Measurements from ENCODE around the gene FMNL2. TPM values are rescaled to one million over a fixed set of nuclear protein-coding genes. Genes with fewer than 3 reads are reported as not detected.

Gene FMNL2
- polyA plus RNA-seq, 3 donors = 0.28 to 3.2 (median 0.71) TPM

- H3K9me3 ChIP-seq (replicated peaks in 1 of 2; ENCODE audit: control insufficient read depth in 1 of 2, insufficient read depth in 1 of 2, low read length in 2 of 2) = no peaks in the 10 kb centered on the region
- 100% methylated on average over 2 of the region's 3 CpGs for WGBS (ENCODE audit: insufficient coverage)
These were observed 121.3 kb downstream of the FMNL2 start for GRCh38 chr2:152456262-152456661.

GRCh38 chr2:152458441-152458940 is 123.5 kb downstream of the FMNL2 start:
- Histone ChIP-seq H3K4me2 (replicated peaks; ENCODE audit: extremely low read depth, low read length, poor library complexity, severe bottlenecking) (no peak overlapping the region), H3K27ac (ENCODE audit: low read depth in 1 of 2, low read length in 2 of 2) (no peak overlapping the region), H2AFZ (ENCODE audit: insufficient read depth, low read depth, low read length, poor library complexity, severe bottlenecking) (no peak overlapping the region), H3K9me3 (replicated peaks in 1 of 2; ENCODE audit: control insufficient read depth in 1 of 2, insufficient read depth in 1 of 2, low read length in 2 of 2) (no peaks in the 10 kb centered on the region), H3K4me3 (replicated peaks in 1 of 3; ENCODE audit: low read depth in 2 of 3, low read length in 3 of 3) (no peak overlapping the region), H3K27me3 (ENCODE audit: control insufficient read depth in 2 of 2, insufficient read depth in 2 of 2, low read length in 2 of 2) (no peaks in the 10 kb centered on the region), H3K79me2 (ENCODE audit: insufficient read depth, low read length) (no peaks in the 10 kb centered on the region), H3K36me3 (replicated peaks in 1 of 2; ENCODE audit: control insufficient read depth in 1 of 2, insufficient read depth in 2 of 2, low read length in 2 of 2) (no peaks in the 10 kb centered on the region), H3K9ac (ENCODE audit: insufficient read depth, low read length, poor library complexity, severe bottlenecking) (no peak overlapping the region), H3K4me1 (ENCODE audit: control insufficient read depth in 1 of 2, insufficient read depth in 2 of 2, low read length in 2 of 2) (no peaks in the 10 kb centered on the region), H4K20me1 (ENCODE audit: insufficient read depth, low read length) (no peaks in the 10 kb centered on the region)
- Mint-ChIP-seq H3K4me1 (no peaks in the 10 kb centered on the region), H3K36me3 (no peaks in the 10 kb centered on the region), H3K27ac (peak overlapping the region in 1 of 7 donors; percentile 19), H3K9me3 (peaks cover 0 to 3% (median 0%) of the 10 kb centered on the region in 7 donors), H3K27me3 (ENCODE audit: low read depth in 3 of 3) (peaks cover 0 to 2% (median 2%) of the 10 kb centered on the region in 3 donors), H3K4me3 (no peak overlapping the region)
- no peak for TF ChIP-seq CTCF (IDR thresholded peaks at IDR 0.05)
- DNase-seq = no peak
- 90% methylated on average over 4 of the region's 5 CpGs for WGBS (ENCODE audit: insufficient coverage)
- intact Hi-C loops (cut with micrococcal nuclease) = no loop called here

More at GRCh38 chr2:152456262-152456661, 121.3 kb downstream of the FMNL2 start:
- TF ChIP-seq CTCF (IDR thresholded peaks at IDR 0.05) = no peak
- Histone ChIP-seq H3K36me3 (replicated peaks in 1 of 2; ENCODE audit: control insufficient read depth in 1 of 2, insufficient read depth in 2 of 2, low read length in 2 of 2) (no peaks in the 10 kb centered on the region), H3K27ac (ENCODE audit: low read depth in 1 of 2, low read length in 2 of 2) (no peak overlapping the region), H3K4me1 (ENCODE audit: control insufficient read depth in 1 of 2, insufficient read depth in 2 of 2, low read length in 2 of 2) (no peaks in the 10 kb centered on the region), H3K4me3 (replicated peaks in 1 of 3; ENCODE audit: low read depth in 2 of 3, low read length in 3 of 3) (no peak overlapping the region), H3K27me3 (ENCODE audit: control insufficient read depth in 2 of 2, insufficient read depth in 2 of 2, low read length in 2 of 2) (no peaks in the 10 kb centered on the region), H3K4me2 (replicated peaks; ENCODE audit: extremely low read depth, low read length, poor library complexity, severe bottlenecking) (no peak overlapping the region), H3K9ac (ENCODE audit: insufficient read depth, low read length, poor library complexity, severe bottlenecking) (no peak overlapping the region), H4K20me1 (ENCODE audit: insufficient read depth, low read length) (no peaks in the 10 kb centered on the region), H2AFZ (ENCODE audit: insufficient read depth, low read depth, low read length, poor library complexity, severe bottlenecking) (no peak overlapping the region), H3K79me2 (ENCODE audit: insufficient read depth, low read length) (no peaks in the 10 kb centered on the region)
- H3K27me3 Mint-ChIP-seq (ENCODE audit: low read depth in 3 of 3) = peaks cover 0 to 2% (median 2%) of the 10 kb centered on the region in 3 donors
- no peak overlapping the region for H3K4me3 Mint-ChIP-seq
- H3K4me1 Mint-ChIP-seq = no peaks in the 10 kb centered on the region
- no peaks in the 10 kb centered on the region for H3K36me3 Mint-ChIP-seq
- intact Hi-C loops (cut with micrococcal nuclease) = no loop called here
- H3K27ac Mint-ChIP-seq = no peak overlapping the region
- H3K9me3 Mint-ChIP-seq = peaks cover 0 to 7% (median 0%) of the 10 kb centered on the region in 7 donors
- no peak for DNase-seq
